NCI-H146 (cell line): ENCODE results near the gene RAD51B.

Source experiments
- DNase-seq: peaks from one replicate; lab custom pipeline; 2025; lab: John Stamatoyannopoulos, UW

The RAD51B gene

GRCh38 chr14:68674538-68675232 lies 855.1 kb downstream of the RAD51B start:
- DNase-seq, result no peak

- no peak for DNase-seq
Observed at GRCh38 chr14:68675233-68675577, 855.6 kb downstream of the RAD51B start.

- DNase-seq, result peak; percentile 95
Observed at GRCh38 chr14:68676511-68676943, 856.9 kb downstream of the RAD51B start.

GRCh38 chr14:68677476-68677875 lies 857.9 kb downstream of the RAD51B start:
- no peak for DNase-seq

GRCh38 chr14:68677901-68678300 lies 858.3 kb downstream of the RAD51B start:
- no peak for DNase-seq

- DNase-seq, result no peak
Observed at GRCh38 chr14:68678471-68678870, 858.9 kb downstream of the RAD51B start.

- no peak for DNase-seq
Observed at GRCh38 chr14:68679301-68679700, 859.7 kb downstream of the RAD51B start.

- no peak for DNase-seq
Observed at GRCh38 chr14:68679746-68680467, 860.3 kb downstream of the RAD51B start.

GRCh38 chr14:68680541-68681051 lies 861.0 kb downstream of the RAD51B start:
- DNase-seq, result no peak

- no peak for DNase-seq
Observed at GRCh38 chr14:68681256-68682011, 861.9 kb downstream of the RAD51B start.

- no peak for DNase-seq
Observed at GRCh38 chr14:68682166-68683103, 862.9 kb downstream of the RAD51B start.

- DNase-seq, result no peak
Observed at GRCh38 chr14:68683326-68683725, 863.7 kb downstream of the RAD51B start.

- no peak for DNase-seq
Observed at GRCh38 chr14:68684466-68685418, 865.2 kb downstream of the RAD51B start.

- no peak for DNase-seq
Observed at GRCh38 chr14:68685419-68686204, 866.0 kb downstream of the RAD51B start.

GRCh38 chr14:68686205-68686465 lies 866.6 kb downstream of the RAD51B start:
- DNase-seq, result no peak

GRCh38 chr14:68686724-68687123 lies 867.1 kb downstream of the RAD51B start:
- no peak for DNase-seq

GRCh38 chr14:68687746-68688145 lies 868.2 kb downstream of the RAD51B start:
- DNase-seq, result no peak

GRCh38 chr14:68688872-68689371 lies 869.3 kb downstream of the RAD51B start:
- no peak for DNase-seq

GRCh38 chr14:68689511-68689910 lies 869.9 kb downstream of the RAD51B start:
- DNase-seq, result no peak
